HFFc6 (cell line): Measurements from ENCODE around the gene PHYH. TPM values are rescaled to one million over a fixed set of nuclear protein-coding genes. Genes with fewer than 3 reads are reported as not detected.
A peak's percentile ranks its signal among the peaks of the same experiment; 100 is the strongest.

ENCODE experiments used
- DNase-seq: peaks from one replicate; pipeline ENCODE4 v3.0.0-alpha.2; 2018
- H3K27ac Mint-ChIP-seq: 2 replicates; pipeline ENCODE4 v1.8.0; 2020; ENCODE audit warnings: mild to moderate bottlenecking, mixed read lengths
- H3K27me3 Mint-ChIP-seq: 2 replicates; pipeline ENCODE4 v1.8.0; 2021; ENCODE audit warnings: mild to moderate bottlenecking, moderate library complexity, mixed read lengths; ENCODE audit not compliant: insufficient read depth
- H3K36me3 Mint-ChIP-seq: 2 replicates; pipeline ENCODE4 v1.8.0; 2021; ENCODE audit warnings: low read depth, mixed read lengths
- H3K4me1 Mint-ChIP-seq: 2 replicates; pipeline ENCODE4 v1.8.0; 2020; ENCODE audit warnings: low read depth, mixed read lengths
- H3K4me3 Mint-ChIP-seq: 2 replicates; pipeline ENCODE4 v1.8.0; 2020; ENCODE audit warnings: mild to moderate bottlenecking, moderate library complexity, mixed read lengths
- H3K9me3 Mint-ChIP-seq: 2 replicates; pipeline ENCODE4 v1.8.0; 2020; ENCODE audit warnings: mild to moderate bottlenecking, mixed read lengths
- total RNA-seq, 6 experiments: library from RNA; stranded (reverse); fragmentation: NEBNext Ultra II Directional; extraction: Animal tissue kit (Norgen Biotek cat#: 25700); gene quantifications; 2 replicates in 1 of 6; 3 replicates in 5 of 6; pipeline ENCODE4 v1.2.3, GENCODE V29; 2021
- TF ChIP-seq, protein P1 (sequence below): fragments of 200-600 bp; sonication (generic); IDR thresholded peaks from 2 replicates; pipeline ENCODE4 v1.5.0; 2021; ENCODE audit warnings: antibody characterized with exemption, mild to moderate bottlenecking

The PHYH gene
- total RNA-seq, 6 experiments from 2014 or later: 17.2 to 20.3 (median 17.6) TPM

GRCh38 chr10:13310518-13311176, 10.8 kb upstream of the PHYH start:
- TF ChIP-seq, protein P1, sequence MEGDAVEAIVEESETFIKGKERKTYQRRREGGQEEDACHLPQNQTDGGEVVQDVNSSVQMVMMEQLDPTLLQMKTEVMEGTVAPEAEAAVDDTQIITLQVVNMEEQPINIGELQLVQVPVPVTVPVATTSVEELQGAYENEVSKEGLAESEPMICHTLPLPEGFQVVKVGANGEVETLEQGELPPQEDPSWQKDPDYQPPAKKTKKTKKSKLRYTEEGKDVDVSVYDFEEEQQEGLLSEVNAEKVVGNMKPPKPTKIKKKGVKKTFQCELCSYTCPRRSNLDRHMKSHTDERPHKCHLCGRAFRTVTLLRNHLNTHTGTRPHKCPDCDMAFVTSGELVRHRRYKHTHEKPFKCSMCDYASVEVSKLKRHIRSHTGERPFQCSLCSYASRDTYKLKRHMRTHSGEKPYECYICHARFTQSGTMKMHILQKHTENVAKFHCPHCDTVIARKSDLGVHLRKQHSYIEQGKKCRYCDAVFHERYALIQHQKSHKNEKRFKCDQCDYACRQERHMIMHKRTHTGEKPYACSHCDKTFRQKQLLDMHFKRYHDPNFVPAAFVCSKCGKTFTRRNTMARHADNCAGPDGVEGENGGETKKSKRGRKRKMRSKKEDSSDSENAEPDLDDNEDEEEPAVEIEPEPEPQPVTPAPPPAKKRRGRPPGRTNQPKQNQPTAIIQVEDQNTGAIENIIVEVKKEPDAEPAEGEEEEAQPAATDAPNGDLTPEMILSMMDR: no peak
- Mint-ChIP-seq H3K9me3 (no peaks in the 10 kb centered on the region), H3K4me1 (no peaks in the 10 kb centered on the region), H3K4me3 (no peak overlapping the region), H3K27me3 (peaks cover 4% of the 10 kb centered on the region), H3K36me3 (no peaks in the 10 kb centered on the region), H3K27ac (no peak overlapping the region)
- DNase-seq: no peak

DNA sequence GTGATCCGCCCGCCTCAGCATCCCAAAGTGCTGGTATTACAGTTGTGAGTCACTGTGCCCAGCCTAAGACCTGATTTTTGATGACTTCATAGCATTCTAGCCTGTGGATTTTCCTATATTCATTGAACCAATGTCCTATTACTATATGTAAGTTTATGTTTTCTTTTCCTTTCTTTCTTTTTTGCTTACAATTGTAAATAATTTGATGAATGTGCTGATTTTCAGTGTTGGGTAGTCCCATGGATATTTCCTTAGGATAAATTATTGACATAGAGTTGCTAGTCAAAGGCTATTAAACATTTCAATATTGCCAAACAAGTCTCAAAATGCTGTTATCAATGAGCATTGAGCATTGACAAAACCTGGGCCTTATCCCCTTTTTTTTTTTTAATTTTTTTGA, 9.9 kb upstream of the PHYH start:
- H3K9me3 Mint-ChIP-seq: no peaks in the 10 kb centered on the region
- no peaks in the 10 kb centered on the region for H3K36me3 Mint-ChIP-seq
- H3K4me1 Mint-ChIP-seq: no peaks in the 10 kb centered on the region
- peaks cover 4% of the 10 kb centered on the region for H3K27me3 Mint-ChIP-seq
- TF ChIP-seq, protein P1: no peak
- no peak overlapping the region for H3K27ac Mint-ChIP-seq
- H3K4me3 Mint-ChIP-seq: no peak overlapping the region
- no peak for DNase-seq

DNA sequence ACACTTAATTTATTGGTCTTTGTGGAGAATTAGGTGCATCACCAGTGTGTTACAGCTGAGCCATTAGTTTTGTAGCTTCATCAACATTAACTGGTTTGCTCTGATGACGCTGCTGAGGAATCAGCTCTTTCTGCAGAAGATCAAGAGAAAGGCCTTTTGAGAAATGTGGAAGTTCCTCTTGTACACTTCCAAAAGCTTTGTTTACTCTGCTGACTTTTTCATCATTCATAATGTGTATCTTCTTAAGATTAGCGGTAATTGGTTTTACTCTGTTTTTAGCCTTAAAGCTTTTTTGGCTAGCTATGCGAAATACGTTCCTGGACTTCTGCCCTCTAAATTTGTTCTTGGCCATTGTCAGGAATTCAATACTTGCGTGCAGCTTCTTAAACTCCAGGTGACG, 8.2 kb upstream of the PHYH start:
- H3K9me3 Mint-ChIP-seq: no peaks in the 10 kb centered on the region
- peaks cover 4% of the 10 kb centered on the region for H3K27me3 Mint-ChIP-seq
- H3K4me1 Mint-ChIP-seq: no peaks in the 10 kb centered on the region
- TF ChIP-seq, protein P1: no peak
- no peak for DNase-seq
- no peak overlapping the region for H3K27ac Mint-ChIP-seq
- no peak overlapping the region for H3K4me3 Mint-ChIP-seq
- H3K36me3 Mint-ChIP-seq: no peaks in the 10 kb centered on the region

- no peak overlapping the region for H3K27ac Mint-ChIP-seq
- no peaks in the 10 kb centered on the region for H3K9me3 Mint-ChIP-seq
- no peak overlapping the region for H3K4me3 Mint-ChIP-seq
- TF ChIP-seq, protein P1: no peak
- no peaks in the 10 kb centered on the region for H3K36me3 Mint-ChIP-seq
- peaks cover 14% of the 10 kb centered on the region for H3K4me1 Mint-ChIP-seq
- peaks cover 4% of the 10 kb centered on the region for H3K27me3 Mint-ChIP-seq
- DNase-seq: no peak
These were observed 6.2 kb upstream of the PHYH start for GRCh38 chr10:13306103-13306502.

DNA sequence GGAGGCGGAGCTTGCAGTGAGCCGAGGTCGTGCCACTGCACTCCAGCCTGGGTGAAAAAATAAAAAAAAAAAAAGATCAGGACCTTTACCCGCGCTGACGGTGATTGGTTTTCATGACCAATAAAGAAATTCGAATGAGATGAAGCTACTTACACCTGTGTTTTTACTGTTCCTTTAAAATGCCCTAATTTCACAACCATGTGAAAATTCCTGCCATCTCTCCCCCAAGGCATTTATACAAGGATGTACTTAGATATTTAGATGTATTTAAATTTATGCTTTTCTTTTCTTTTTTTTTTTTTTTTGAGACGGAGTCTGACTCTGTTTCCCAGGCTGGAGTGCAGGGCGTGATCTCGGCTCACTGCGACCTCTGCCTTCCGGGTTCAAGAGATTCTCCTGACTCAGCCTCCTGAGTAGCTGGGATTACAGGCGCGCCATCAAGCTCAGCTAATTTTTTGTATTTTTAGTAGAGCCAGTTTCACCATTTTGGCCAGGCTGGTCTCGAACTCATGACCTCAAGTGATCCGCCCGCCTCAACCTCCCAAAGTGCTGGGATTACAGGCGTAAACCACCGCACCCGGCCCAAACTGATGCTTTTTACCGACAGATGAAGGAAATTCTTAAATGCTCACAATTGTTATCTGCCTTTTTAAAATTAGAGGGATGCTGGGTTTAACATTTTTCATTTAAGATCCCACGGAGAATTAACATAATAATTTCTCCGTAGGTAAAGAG, 3.1 kb upstream of the PHYH start:
- Mint-ChIP-seq H3K27ac (no peak overlapping the region), H3K4me3 (peak overlapping the region; percentile 89), H3K27me3 (peaks cover 2% of the 10 kb centered on the region), H3K36me3 (no peaks in the 10 kb centered on the region), H3K4me1 (peaks cover 22% of the 10 kb centered on the region), H3K9me3 (no peaks in the 10 kb centered on the region)
- DNase-seq: no peak
- TF ChIP-seq, protein P1: no peak
